ENCODE results near the gene SORL1.
A peak's percentile ranks its signal among the peaks of the same experiment; 100 is the strongest.

Gene SORL1

GRCh38 chr11:121592708-121593107 is 140.6 kb downstream of the SORL1 start:
- H3K4me3 ChIP-seq (replicated peaks in 1 of 2; ENCODE audit: low read depth in 2 of 2, low read length in 2 of 2), result no peak overlapping the region
- peak in 1 of 2 donors; percentile 28 for DNase-seq (ENCODE audit: low read depth in 2 of 2)
- TF ChIP-seq CTCF (IDR thresholded peaks at IDR 0.05; ENCODE audit: low read depth, low read length), result no peak

- peak; percentile 98 to 99 for DNase-seq (ENCODE audit: low read depth in 2 of 2)
- TF ChIP-seq CTCF (IDR thresholded peaks at IDR 0.05; ENCODE audit: low read depth, low read length), result no peak
- H3K4me3 ChIP-seq (replicated peaks in 1 of 2; ENCODE audit: low read depth in 2 of 2, low read length in 2 of 2), result no peak overlapping the region
These were observed 143.6 kb downstream of the SORL1 start for GRCh38 chr11:121595717-121596161.

- TF ChIP-seq CTCF (IDR thresholded peaks at IDR 0.05; ENCODE audit: low read depth, low read length), result no peak
- no peak overlapping the region for H3K4me3 ChIP-seq (replicated peaks in 1 of 2; ENCODE audit: low read depth in 2 of 2, low read length in 2 of 2)
- peak in 1 of 2 donors; percentile 9 for DNase-seq (ENCODE audit: low read depth in 2 of 2)
These were observed 144.4 kb downstream of the SORL1 start for GRCh38 chr11:121596195-121597155.

- DNase-seq (ENCODE audit: low read depth in 2 of 2), result no peak
- no peak overlapping the region for H3K4me3 ChIP-seq (replicated peaks in 1 of 2; ENCODE audit: low read depth in 2 of 2, low read length in 2 of 2)
- TF ChIP-seq CTCF (IDR thresholded peaks at IDR 0.05; ENCODE audit: low read depth, low read length), result no peak
These were observed 151.2 kb downstream of the SORL1 start for GRCh38 chr11:121603316-121603715.

- H3K4me3 ChIP-seq (replicated peaks in 1 of 2; ENCODE audit: low read depth in 2 of 2, low read length in 2 of 2), result no peak overlapping the region
- DNase-seq (ENCODE audit: low read depth in 2 of 2), result no peak
- TF ChIP-seq CTCF (IDR thresholded peaks at IDR 0.05; ENCODE audit: low read depth, low read length), result no peak
These were observed 152.0 kb downstream of the SORL1 start for GRCh38 chr11:121604152-121604551.

- no peak for DNase-seq (ENCODE audit: low read depth in 2 of 2)
- no peak for TF ChIP-seq CTCF (IDR thresholded peaks at IDR 0.05; ENCODE audit: low read depth, low read length)
- H3K4me3 ChIP-seq (replicated peaks in 1 of 2; ENCODE audit: low read depth in 2 of 2, low read length in 2 of 2), result no peak overlapping the region
These were observed 154.2 kb downstream of the SORL1 start for GRCh38 chr11:121606354-121606753.

Data from cardiac fibroblast (primary cell).